ENCODE results near the gene APC. TPM values are rescaled to one million over a fixed set of nuclear protein-coding genes. Genes with fewer than 3 reads are reported as not detected.

APC gene
- total and polyA plus RNA-seq, 2 of the 13 experiments (the other 11 are each of a cell fraction or from before 2014, with no cell fraction given) = 6.1 to 19.0 TPM

GRCh38 chr5:112784726-112785125, 47.0 kb downstream of the APC start:
- Histone ChIP-seq H3K4me1 (ENCODE audit: insufficient read depth, low read length) (no peaks in the 10 kb centered on the region), H4K20me1 (ENCODE audit: insufficient read depth, low read length) (no peaks in the 10 kb centered on the region), H3K36me3 (replicated peaks in 1 of 2; ENCODE audit: control insufficient read depth in 1 of 2, insufficient read depth in 2 of 2, low read length in 2 of 2) (peaks cover 0 to 11% of the 10 kb centered on the region in 2 experiments; a peak in 3 of 5 replicates), H3K27ac (ENCODE audit: extremely low read length, insufficient read depth, low read length) (no peak overlapping the region), H3K79me2 (ENCODE audit: insufficient read depth, low read length) (no peaks in the 10 kb centered on the region), H3K4me2 (ENCODE audit: low read depth, low read length) (no peak overlapping the region), H3K9ac (ENCODE audit: insufficient read depth, low read depth, low read length) (no peak overlapping the region), H3K9me3 (ENCODE audit: low read length) (no peaks in the 10 kb centered on the region), H3K27me3 (ENCODE audit: control insufficient read depth in 1 of 2, insufficient read depth in 2 of 2, low read length in 2 of 2) (no peaks in the 10 kb centered on the region), H2AFZ (ENCODE audit: low read length) (no peak overlapping the region), H3K4me3 (replicated peaks in 1 of 3; ENCODE audit: insufficient read depth in 1 of 3, low read depth in 2 of 3, low read length in 3 of 3) (no peak overlapping the region)
- in situ Hi-C loops (cut with HindIII; ENCODE audit: extremely low pct_ligation_motif_present, low pct_unique_long_range_greater_than_20kb) = no loop called here
- BruUV-seq (replicated peaks) = no TSS peak
- ChIA-PET CTCF (ENCODE audit: low intra/inter-chr PET ratio, low total read pairs) (no interaction called here), POLR2A (no interaction called here)
- WGBS (ENCODE audit: low lambda C conversion rate) = 96% methylated on average over 2 of the region's 2 CpGs
- ATAC-seq (no peak), DNase-seq (ENCODE audit: low spot score) (no peak), FAIRE-seq (no peak)
- TF ChIP-seq ZNF350 (CRISPR knock-in tag; IDR thresholded peaks at IDR 0.05; ENCODE audit: borderline replicate concordance, low read depth) (no peak), ZNF503 (CRISPR knock-in tag; IDR thresholded peaks at IDR 0.05) (no peak), PHF21A (CRISPR knock-in tag; IDR thresholded peaks at IDR 0.05) (no peak), MNT (IDR thresholded peaks at IDR 0.05) (no peak)
- intact Hi-C loops (cut with micrococcal nuclease; ENCODE audit: unreplicated experiment) = no loop called here

DNA sequence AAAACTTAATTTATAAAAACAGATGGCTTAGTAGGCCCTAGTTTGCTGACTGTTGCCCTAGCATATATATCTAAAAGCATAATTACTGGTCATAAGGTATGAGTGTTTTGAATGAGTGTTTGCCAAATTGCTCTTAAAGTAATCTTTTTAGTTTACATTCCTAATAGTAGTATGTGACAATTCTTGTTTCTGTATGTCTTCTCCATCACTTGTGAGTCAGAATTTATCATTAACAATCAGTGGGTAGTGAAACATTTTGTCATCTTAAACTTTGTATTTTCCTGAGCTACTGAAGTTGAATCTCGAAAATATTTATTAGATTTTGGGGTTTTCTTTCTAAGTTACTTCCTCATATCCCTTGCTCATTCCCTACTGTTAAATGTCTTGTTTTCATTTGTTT, 49.6 kb downstream of the APC start:
- no peak for FAIRE-seq
- WGBS (ENCODE audit: low lambda C conversion rate) = 69% methylated on average over 1 of the region's 1 CpG
- POLR2A ChIA-PET = no interaction called here
- TF ChIP-seq ZNF343 (CRISPR knock-in tag; IDR thresholded peaks at IDR 0.05) = no peak
- TF ChIP-seq REST (IDR thresholded peaks at IDR 0.05; ENCODE audit: borderline replicate concordance in 1 of 2, low read depth in 1 of 2, low read length in 2 of 2) = no peak
- TF ChIP-seq, protein P1, sequence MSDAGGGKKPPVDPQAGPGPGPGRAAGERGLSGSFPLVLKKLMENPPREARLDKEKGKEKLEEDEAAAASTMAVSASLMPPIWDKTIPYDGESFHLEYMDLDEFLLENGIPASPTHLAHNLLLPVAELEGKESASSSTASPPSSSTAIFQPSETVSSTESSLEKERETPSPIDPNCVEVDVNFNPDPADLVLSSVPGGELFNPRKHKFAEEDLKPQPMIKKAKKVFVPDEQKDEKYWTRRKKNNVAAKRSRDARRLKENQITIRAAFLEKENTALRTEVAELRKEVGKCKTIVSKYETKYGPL (CRISPR knock-in tag; IDR thresholded peaks at IDR 0.05) = no peak
- no peak for TF ChIP-seq SMARCC2 (IDR thresholded peaks at IDR 0.05)
- TF ChIP-seq IRF2 (CRISPR knock-in tag; IDR thresholded peaks at IDR 0.05) = no peak
- TF ChIP-seq HOXA3 (CRISPR knock-in tag; IDR thresholded peaks at IDR 0.05) = no peak

More for the DNA sequence above, 49.6 kb downstream of the APC start:
- Histone ChIP-seq H4K20me1 (ENCODE audit: insufficient read depth, low read length) (no peaks in the 10 kb centered on the region), H3K36me3 (replicated peaks in 1 of 2; ENCODE audit: control insufficient read depth in 1 of 2, insufficient read depth in 2 of 2, low read length in 2 of 2) (0 out of 5 replicates have a peak, but pooled peaks cover 0 to 5% of the 10 kb centered on the region in 2 experiments), H3K79me2 (ENCODE audit: insufficient read depth, low read length) (no peaks in the 10 kb centered on the region), H3K27me3 (ENCODE audit: control insufficient read depth in 1 of 2, insufficient read depth in 2 of 2, low read length in 2 of 2) (no peaks in the 10 kb centered on the region), H3K4me1 (ENCODE audit: insufficient read depth, low read length) (no peaks in the 10 kb centered on the region), H3K9me3 (ENCODE audit: low read length) (no peaks in the 10 kb centered on the region), H3K9ac (ENCODE audit: insufficient read depth, low read depth, low read length) (no peak overlapping the region), H2AFZ (ENCODE audit: low read length) (no peak overlapping the region), H3K27ac (ENCODE audit: extremely low read length, insufficient read depth, low read length) (no peak overlapping the region), H3K4me2 (ENCODE audit: low read depth, low read length) (no peak overlapping the region), H3K4me3 (replicated peaks in 1 of 3; ENCODE audit: insufficient read depth in 1 of 3, low read depth in 2 of 3, low read length in 3 of 3) (no peak overlapping the region)
- CTCF ChIA-PET (ENCODE audit: low intra/inter-chr PET ratio, low total read pairs) = no interaction called here
- no peak for DNase-seq (ENCODE audit: low spot score)
- intact Hi-C loops (cut with micrococcal nuclease; ENCODE audit: unreplicated experiment) (no loop called here), in situ Hi-C loops (cut with HindIII; ENCODE audit: extremely low pct_ligation_motif_present, low pct_unique_long_range_greater_than_20kb) (no loop called here)
- no peak for ATAC-seq
- no TSS peak for BruUV-seq (replicated peaks)
